Measurements from ENCODE around the gene SKP1. TPM values are rescaled to one million over a fixed set of nuclear protein-coding genes. Genes with fewer than 3 reads are reported as not detected.

SKP1 gene
- total RNA-seq, 2 experiments from 2014 or later = 203 to 206 TPM

- ATAC-seq (no peak), DNase-seq (peak; percentile 19)
- H3K9me3 Mint-ChIP-seq (ENCODE audit: insufficient read depth) = no peaks in the 10 kb centered on the region
- H3K36me3 Mint-ChIP-seq (ENCODE audit: low read depth) = peaks cover 68% of the 10 kb centered on the region
- no peak overlapping the region for H3K4me3 Mint-ChIP-seq
- no peaks in the 10 kb centered on the region for H3K27me3 Mint-ChIP-seq (ENCODE audit: low read depth)
- CTCF ChIA-PET = interaction anchor here (1.1 to 26.6 kb wide), 5 partner anchors 16 to 116 kb away, joined by 3 to 618 read pairs (median 6); no protein-coding TSS in a partner anchor
- POLR2A ChIA-PET = interaction anchor here (0.6 to 1.8 kb wide), 7 partner anchors 11 to 103 kb away, joined by 3 to 6 read pairs (median 4); partner anchors contain the start of gene SKP1
- H3K4me1 Mint-ChIP-seq (ENCODE audit: low read depth) = peaks cover 48% of the 10 kb centered on the region
- no peak overlapping the region for H3K27ac Mint-ChIP-seq
These were observed 33.9 kb downstream of the SKP1 start for GRCh38 chr5:134142806-134143205.

GRCh38 chr5:134142052-134142451 lies 34.7 kb downstream of the SKP1 start:
- ATAC-seq (no peak), DNase-seq (peak; percentile 22)
- POLR2A ChIA-PET = interaction anchor here (1.8 to 3.7 kb wide), 3 partner anchors 10 to 102 kb away, joined by 9 to 15 read pairs (median 9); partner anchors contain the start of gene SKP1
- Mint-ChIP-seq H3K27ac (peak overlapping the region; percentile 71), H3K4me3 (no peak overlapping the region), H3K4me1 (ENCODE audit: low read depth) (peaks cover 55% of the 10 kb centered on the region), H3K27me3 (ENCODE audit: low read depth) (no peaks in the 10 kb centered on the region), H3K36me3 (ENCODE audit: low read depth) (peaks cover 68% of the 10 kb centered on the region), H3K9me3 (ENCODE audit: insufficient read depth) (no peaks in the 10 kb centered on the region)
- CTCF ChIA-PET = interaction anchor here (1.1 to 26.6 kb wide), 9 partner anchors 8 to 149 kb away, joined by 3 to 618 read pairs (median 7); no protein-coding TSS in a partner anchor

- DNase-seq (peak; percentile 46), ATAC-seq (no peak)
- Mint-ChIP-seq H3K4me3 (no peak overlapping the region), H3K36me3 (ENCODE audit: low read depth) (peaks cover 70% of the 10 kb centered on the region), H3K27ac (peak overlapping the region; percentile 71), H3K27me3 (ENCODE audit: low read depth) (no peaks in the 10 kb centered on the region), H3K4me1 (ENCODE audit: low read depth) (peaks cover 61% of the 10 kb centered on the region), H3K9me3 (ENCODE audit: insufficient read depth) (no peaks in the 10 kb centered on the region)
- ChIA-PET CTCF (interaction anchor here (1.1 to 26.6 kb wide), 14 partner anchors 9 to 148 kb away, joined by 3 to 618 read pairs (median 6); no protein-coding TSS in a partner anchor), POLR2A (interaction anchor here (0.8 to 3.7 kb wide), 10 partner anchors 9 to 104 kb away, joined by 3 to 16 read pairs (median 9); partner anchors contain the start of gene SKP1)
These were observed 35.3 kb downstream of the SKP1 start for GRCh38 chr5:134141331-134142050.

GRCh38 chr5:134140530-134141201 lies 36.1 kb downstream of the SKP1 start:
- no peak overlapping the region for H3K4me3 Mint-ChIP-seq
- H3K36me3 Mint-ChIP-seq (ENCODE audit: low read depth) = peaks cover 67% of the 10 kb centered on the region
- peaks cover 64% of the 10 kb centered on the region for H3K4me1 Mint-ChIP-seq (ENCODE audit: low read depth)
- DNase-seq (peak; percentile 79), ATAC-seq (peak; percentile 55)
- no peaks in the 10 kb centered on the region for H3K9me3 Mint-ChIP-seq (ENCODE audit: insufficient read depth)
- POLR2A ChIA-PET = interaction anchor here (0.8 to 3.7 kb wide), 14 partner anchors 9 to 114 kb away, joined by 3 to 16 read pairs (median 7); partner anchors contain the start of gene SKP1
- no peaks in the 10 kb centered on the region for H3K27me3 Mint-ChIP-seq (ENCODE audit: low read depth)
- CTCF ChIA-PET = interaction anchor here (0.7 to 26.6 kb wide), 19 partner anchors 9 to 147 kb away, joined by 3 to 618 read pairs (median 4); partner anchors contain the start of gene VDAC1
- H3K27ac Mint-ChIP-seq = peak overlapping the region; percentile 71

GRCh38 chr5:134139891-134140469 lies 36.8 kb downstream of the SKP1 start:
- POLR2A ChIA-PET = interaction anchor here (0.8 to 3.7 kb wide), 11 partner anchors 8 to 113 kb away, joined by 3 to 16 read pairs (median 9); partner anchors contain the start of genes SKP1 and TCF7
- no peak for ATAC-seq
- no peak overlapping the region for H3K4me3 Mint-ChIP-seq

GRCh38 chr5:134139377-134139851 lies 37.3 kb downstream of the SKP1 start:
- POLR2A ChIA-PET = interaction anchor here (0.9 to 3.7 kb wide), 11 partner anchors 10 to 100 kb away, joined by 3 to 16 read pairs (median 10); partner anchors contain the start of genes PPP2CA, SKP1 and TCF7
- no peak overlapping the region for H3K4me3 Mint-ChIP-seq
- H3K4me1 Mint-ChIP-seq (ENCODE audit: low read depth) = peaks cover 64% of the 10 kb centered on the region
- CTCF ChIA-PET = interaction anchor here (0.9 to 26.6 kb wide), 11 partner anchors 11 to 233 kb away, joined by 3 to 618 read pairs (median 4); no protein-coding TSS in a partner anchor
- no peaks in the 10 kb centered on the region for H3K9me3 Mint-ChIP-seq (ENCODE audit: insufficient read depth)
- ATAC-seq = no peak
- H3K27ac Mint-ChIP-seq = peak overlapping the region; percentile 69
- DNase-seq = peak; percentile 18
- no peaks in the 10 kb centered on the region for H3K27me3 Mint-ChIP-seq (ENCODE audit: low read depth)
- H3K36me3 Mint-ChIP-seq (ENCODE audit: low read depth) = peaks cover 67% of the 10 kb centered on the region

More at GRCh38 chr5:134139891-134140469, 36.8 kb downstream of the SKP1 start:
- CTCF ChIA-PET = interaction anchor here (0.7 to 26.6 kb wide), 18 partner anchors 10 to 232 kb away, joined by 3 to 618 read pairs (median 4); partner anchors contain the start of gene VDAC1
- H3K27ac Mint-ChIP-seq = peak overlapping the region; percentile 69
- no peaks in the 10 kb centered on the region for H3K9me3 Mint-ChIP-seq (ENCODE audit: insufficient read depth)
- peak; percentile 18 for DNase-seq
- H3K27me3 Mint-ChIP-seq (ENCODE audit: low read depth) = no peaks in the 10 kb centered on the region
- peaks cover 68% of the 10 kb centered on the region for H3K36me3 Mint-ChIP-seq (ENCODE audit: low read depth)
- H3K4me1 Mint-ChIP-seq (ENCODE audit: low read depth) = peaks cover 64% of the 10 kb centered on the region

- H3K4me1 Mint-ChIP-seq (ENCODE audit: low read depth) = peaks cover 70% of the 10 kb centered on the region
- no peak overlapping the region for H3K4me3 Mint-ChIP-seq
- DNase-seq = peak; percentile 60
- ChIA-PET POLR2A (interaction anchor here (0.6 to 3.7 kb wide), 15 partner anchors 10 to 387 kb away, joined by 3 to 16 read pairs (median 5); partner anchors contain the start of genes PPP2CA, SKP1 and TCF7), CTCF (interaction anchor here (0.8 to 26.6 kb wide), 14 partner anchors 8 to 234 kb away, joined by 3 to 618 read pairs (median 4); no protein-coding TSS in a partner anchor)
- ATAC-seq = peak; percentile 38
- H3K9me3 Mint-ChIP-seq (ENCODE audit: insufficient read depth) = no peaks in the 10 kb centered on the region
- H3K27me3 Mint-ChIP-seq (ENCODE audit: low read depth) = no peaks in the 10 kb centered on the region
- peak overlapping the region; percentile 78 for H3K27ac Mint-ChIP-seq
- peaks cover 72% of the 10 kb centered on the region for H3K36me3 Mint-ChIP-seq (ENCODE audit: low read depth)
These were observed 38.1 kb downstream of the SKP1 start for GRCh38 chr5:134138416-134139376.

GRCh38 chr5:134136771-134137170 lies 40.0 kb downstream of the SKP1 start:
- H3K4me3 Mint-ChIP-seq = peak overlapping the region; percentile 37
- ChIA-PET CTCF (interaction anchor here (0.5 to 26.6 kb wide), 4 partner anchors 10 to 93 kb away, joined by 3 to 618 read pairs (median 90); no protein-coding TSS in a partner anchor), POLR2A (interaction anchor here (1.1 to 1.8 kb wide), 3 partner anchors 9 to 47 kb away, joined by 3 to 4 read pairs (median 4); no protein-coding TSS in a partner anchor)
- no peaks in the 10 kb centered on the region for H3K27me3 Mint-ChIP-seq (ENCODE audit: low read depth)
- peaks cover 67% of the 10 kb centered on the region for H3K36me3 Mint-ChIP-seq (ENCODE audit: low read depth)
- no peak for ATAC-seq
- H3K27ac Mint-ChIP-seq = peak overlapping the region; percentile 78
- no peaks in the 10 kb centered on the region for H3K9me3 Mint-ChIP-seq (ENCODE audit: insufficient read depth)
- H3K4me1 Mint-ChIP-seq (ENCODE audit: low read depth) = peaks cover 89% of the 10 kb centered on the region
- DNase-seq = peak; percentile 21

- Mint-ChIP-seq H3K27me3 (ENCODE audit: low read depth) (no peaks in the 10 kb centered on the region), H3K36me3 (ENCODE audit: low read depth) (peaks cover 66% of the 10 kb centered on the region), H3K4me1 (ENCODE audit: low read depth) (peaks cover 95% of the 10 kb centered on the region), H3K9me3 (ENCODE audit: insufficient read depth) (no peaks in the 10 kb centered on the region), H3K27ac (peak overlapping the region; percentile 51), H3K4me3 (no peak overlapping the region)
- DNase-seq = no peak
- POLR2A ChIA-PET = interaction anchor here (0.9 to 1.8 kb wide), 5 partner anchors 9 to 40 kb away, joined by 3 to 4 read pairs (median 4); partner anchors contain the start of gene SKP1
- CTCF ChIA-PET = interaction anchor here (0.5 to 26.6 kb wide), 4 partner anchors 9 to 93 kb away, joined by 3 to 618 read pairs (median 90); no protein-coding TSS in a partner anchor
- no peak for ATAC-seq
These were observed 40.5 kb downstream of the SKP1 start for GRCh38 chr5:134136221-134136631.
